ENCODE results near the gene ETFDH.

DNA sequence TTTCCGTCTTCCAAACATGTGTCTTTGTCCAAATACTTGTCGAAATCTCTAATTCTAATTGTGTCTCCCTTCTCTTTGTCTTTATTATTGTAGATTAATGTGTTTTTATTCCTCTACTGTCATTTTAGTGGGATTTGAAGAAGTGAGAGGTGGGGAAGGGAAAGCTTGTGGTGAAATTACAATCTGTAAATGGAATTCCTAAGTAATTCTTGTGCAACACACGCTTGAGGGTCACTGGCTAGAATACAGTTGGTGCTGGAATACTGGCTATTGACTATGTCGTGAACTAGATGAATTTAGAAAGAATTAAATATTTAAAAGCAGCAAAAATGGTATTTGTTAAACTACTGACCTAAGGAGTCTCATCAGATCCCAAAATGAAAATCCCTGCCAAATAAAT, 86.0 kb downstream of the ETFDH start:
- TF ChIP-seq CTCF (IDR thresholded peaks at IDR 0.05) (no peak), POLR2A (IDR thresholded peaks at IDR 0.05) (no peak)
